Loucy (cell line): Measurements from ENCODE around the gene CGB7.

ENCODE experiments used
- EZH2phosphoT487 ChIP-seq: fragments of 200-600 bp; IDR thresholded peaks from 2 replicates; pipeline ENCODE4 v1.6.1; 2018; ENCODE audit warnings: antibody characterized with exemption, mild to moderate bottlenecking, moderate library complexity, borderline replicate concordance
- TF ChIP-seq, protein P1 (sequence below): fragments of 200-600 bp; sonication (generic); conservative IDR thresholded peaks from 2 replicates; pipeline ENCODE4 v1.5.1; 2014; ENCODE audit warnings: mild to moderate bottlenecking, antibody characterized with exemption, low read length

- TF ChIP-seq, protein P1, sequence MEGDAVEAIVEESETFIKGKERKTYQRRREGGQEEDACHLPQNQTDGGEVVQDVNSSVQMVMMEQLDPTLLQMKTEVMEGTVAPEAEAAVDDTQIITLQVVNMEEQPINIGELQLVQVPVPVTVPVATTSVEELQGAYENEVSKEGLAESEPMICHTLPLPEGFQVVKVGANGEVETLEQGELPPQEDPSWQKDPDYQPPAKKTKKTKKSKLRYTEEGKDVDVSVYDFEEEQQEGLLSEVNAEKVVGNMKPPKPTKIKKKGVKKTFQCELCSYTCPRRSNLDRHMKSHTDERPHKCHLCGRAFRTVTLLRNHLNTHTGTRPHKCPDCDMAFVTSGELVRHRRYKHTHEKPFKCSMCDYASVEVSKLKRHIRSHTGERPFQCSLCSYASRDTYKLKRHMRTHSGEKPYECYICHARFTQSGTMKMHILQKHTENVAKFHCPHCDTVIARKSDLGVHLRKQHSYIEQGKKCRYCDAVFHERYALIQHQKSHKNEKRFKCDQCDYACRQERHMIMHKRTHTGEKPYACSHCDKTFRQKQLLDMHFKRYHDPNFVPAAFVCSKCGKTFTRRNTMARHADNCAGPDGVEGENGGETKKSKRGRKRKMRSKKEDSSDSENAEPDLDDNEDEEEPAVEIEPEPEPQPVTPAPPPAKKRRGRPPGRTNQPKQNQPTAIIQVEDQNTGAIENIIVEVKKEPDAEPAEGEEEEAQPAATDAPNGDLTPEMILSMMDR: no peak
- TF ChIP-seq EZH2phosphoT487: no peak
Observed at GRCh38 chr19:49016067-49016839, 41.3 kb downstream of the CGB7 start.
